Body of pancreas (tissue), 4 donors: ENCODE measurements around the gene NXNL1.

Experiments used
- POLR2A ChIP-seq, 3 donors: fragments of 450-650 bp; IDR thresholded peaks; one replicate each; pipeline ENCODE4 v1.6.1; 2016; ENCODE audit warnings: antibody characterized with exemption in 3 of 3, mild to moderate bottlenecking in 2 of 3
- TF ChIP-seq, protein P1 (sequence below), 7 experiments: fragments of 450-650 bp in 4 of 7; fragments of 200-600 bp in 3 of 7; sonication (generic) in 3 of 7; IDR thresholded peaks; one replicate each; pipeline ENCODE4 v1.5.1; 2016 to 2019; ENCODE audit warnings: antibody characterized with exemption in 7 of 7

DNA sequence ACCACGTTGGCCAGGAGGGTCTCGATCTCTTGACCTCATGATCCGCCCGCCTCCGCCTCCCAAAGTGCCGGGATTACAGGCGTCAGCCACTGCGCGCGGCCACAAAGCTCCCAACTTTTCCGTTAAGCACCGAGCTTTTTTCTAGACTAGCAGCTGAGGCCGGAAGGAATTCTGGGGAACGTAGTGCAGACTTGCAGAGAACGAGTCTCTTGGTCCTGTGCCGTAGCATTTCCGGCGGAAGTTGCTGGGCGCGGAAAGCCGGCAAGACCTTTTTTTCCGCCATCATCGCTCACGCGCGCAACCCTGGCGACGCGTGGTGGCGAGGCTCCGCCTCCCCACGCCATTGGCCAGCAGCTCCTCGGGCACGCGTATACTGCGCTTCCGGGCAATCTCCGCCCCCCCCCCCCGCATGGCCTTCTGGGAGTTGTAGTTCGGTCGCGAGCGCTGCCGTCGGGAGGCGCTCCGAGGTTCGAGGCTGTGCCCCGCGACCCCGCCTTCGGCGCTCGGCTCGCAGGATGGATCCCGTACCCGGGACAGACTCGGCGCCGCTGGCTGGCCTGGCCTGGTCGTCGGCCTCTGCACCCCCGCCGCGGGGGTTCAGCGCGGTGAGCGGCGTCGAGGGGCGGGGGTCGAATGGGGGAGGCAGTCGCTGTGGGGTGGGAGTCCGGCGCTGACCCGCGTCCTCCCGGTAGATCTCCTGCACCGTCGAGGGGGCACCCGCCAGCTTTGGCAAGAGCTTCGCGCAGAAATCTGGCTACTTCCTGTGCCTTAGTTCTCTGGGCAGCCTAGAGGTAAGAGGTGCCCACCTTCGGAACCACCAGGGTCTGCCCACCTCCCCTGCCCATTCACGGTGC lies 40.9 kb downstream of the NXNL1 start, which contains the start of gene MVB12A:
- TF ChIP-seq, protein P1, sequence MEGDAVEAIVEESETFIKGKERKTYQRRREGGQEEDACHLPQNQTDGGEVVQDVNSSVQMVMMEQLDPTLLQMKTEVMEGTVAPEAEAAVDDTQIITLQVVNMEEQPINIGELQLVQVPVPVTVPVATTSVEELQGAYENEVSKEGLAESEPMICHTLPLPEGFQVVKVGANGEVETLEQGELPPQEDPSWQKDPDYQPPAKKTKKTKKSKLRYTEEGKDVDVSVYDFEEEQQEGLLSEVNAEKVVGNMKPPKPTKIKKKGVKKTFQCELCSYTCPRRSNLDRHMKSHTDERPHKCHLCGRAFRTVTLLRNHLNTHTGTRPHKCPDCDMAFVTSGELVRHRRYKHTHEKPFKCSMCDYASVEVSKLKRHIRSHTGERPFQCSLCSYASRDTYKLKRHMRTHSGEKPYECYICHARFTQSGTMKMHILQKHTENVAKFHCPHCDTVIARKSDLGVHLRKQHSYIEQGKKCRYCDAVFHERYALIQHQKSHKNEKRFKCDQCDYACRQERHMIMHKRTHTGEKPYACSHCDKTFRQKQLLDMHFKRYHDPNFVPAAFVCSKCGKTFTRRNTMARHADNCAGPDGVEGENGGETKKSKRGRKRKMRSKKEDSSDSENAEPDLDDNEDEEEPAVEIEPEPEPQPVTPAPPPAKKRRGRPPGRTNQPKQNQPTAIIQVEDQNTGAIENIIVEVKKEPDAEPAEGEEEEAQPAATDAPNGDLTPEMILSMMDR (IDR thresholded peaks at IDR 0.05) = no peak
- TF ChIP-seq POLR2A (IDR thresholded peaks at IDR 0.05) = peak in 2 of 3 donors; percentile 39 to 40
